ENCODE results near the gene TLX1.

The TLX1 gene

GRCh38 chr10:101112799-101113594, 18.1 kb upstream of the TLX1 start:
- DNase-seq: no peak

GRCh38 chr10:101113890-101114403, 17.2 kb upstream of the TLX1 start:
- no peak for DNase-seq

GRCh38 chr10:101114646-101115045, 16.5 kb upstream of the TLX1 start:
- no peak for DNase-seq

GRCh38 chr10:101116754-101117153, 14.3 kb upstream of the TLX1 start:
- no peak for DNase-seq

GRCh38 chr10:101118031-101118430, 13.1 kb upstream of the TLX1 start:
- DNase-seq: no peak

GRCh38 chr10:101120520-101120883, 10.6 kb upstream of the TLX1 start:
- DNase-seq: no peak

- DNase-seq: no peak
These were observed 10.0 kb upstream of the TLX1 start for GRCh38 chr10:101120884-101121653.

DNA sequence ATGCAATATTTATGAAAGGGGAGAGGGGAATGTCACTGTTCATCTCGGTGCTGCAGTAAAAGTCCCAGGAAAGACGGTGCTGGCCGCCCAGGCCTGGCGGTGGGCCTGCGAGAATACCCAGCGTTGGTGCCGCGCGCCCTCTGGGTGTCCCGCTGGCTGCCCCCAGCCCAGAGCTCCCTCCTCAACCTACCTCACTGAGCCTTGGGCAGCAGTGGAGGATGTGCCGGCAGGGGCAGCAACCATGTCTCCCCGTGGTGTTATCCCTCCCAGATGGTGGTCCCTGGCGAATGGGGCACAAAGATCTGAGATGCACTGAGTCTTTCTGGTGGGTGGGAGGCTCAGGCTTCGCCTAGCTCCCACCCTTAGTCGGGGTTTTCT, 9.5 kb upstream of the TLX1 start:
- DNase-seq: no peak

DNA sequence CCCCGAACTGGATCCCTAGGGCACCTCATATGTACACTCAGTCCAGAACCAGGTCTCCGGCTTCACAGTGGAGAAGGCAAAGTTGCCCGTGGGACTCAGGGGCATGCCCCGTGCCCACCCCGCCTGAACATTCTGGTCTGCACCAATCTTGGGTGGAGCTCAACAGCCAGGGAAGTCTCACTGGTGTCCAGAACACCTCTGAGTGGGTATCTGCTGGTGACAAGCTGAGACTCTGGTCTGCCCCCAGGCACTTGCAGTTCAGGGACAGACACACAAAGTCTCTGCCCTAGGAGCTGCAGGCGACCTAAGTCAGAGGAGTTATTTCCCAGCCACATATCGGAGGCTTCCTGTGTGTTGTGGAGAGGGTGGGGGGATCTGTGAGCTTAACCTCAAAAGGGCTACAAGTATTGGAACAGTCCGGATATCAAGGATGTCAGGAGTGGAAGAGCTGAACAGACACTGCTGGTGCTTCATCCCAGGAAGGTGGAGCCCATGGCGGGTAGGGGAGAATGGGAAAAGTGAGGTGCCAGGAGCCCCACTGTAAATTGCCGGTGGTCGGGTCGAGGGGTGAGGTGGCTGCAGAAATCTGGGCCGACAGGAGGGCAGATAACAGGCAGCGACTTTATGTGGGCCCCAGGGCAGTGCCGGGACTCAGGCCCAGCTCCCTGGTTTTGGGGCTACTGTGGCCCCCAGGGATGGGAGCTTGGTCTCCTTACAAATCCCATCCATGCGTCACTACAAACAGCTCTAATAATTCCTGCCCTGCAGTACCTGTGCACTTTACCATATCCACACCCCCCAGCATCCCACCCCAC, 8.6 kb upstream of the TLX1 start:
- DNase-seq: no peak

- no peak for DNase-seq
These were observed 7.8 kb upstream of the TLX1 start for GRCh38 chr10:101123085-101123814.

DNA sequence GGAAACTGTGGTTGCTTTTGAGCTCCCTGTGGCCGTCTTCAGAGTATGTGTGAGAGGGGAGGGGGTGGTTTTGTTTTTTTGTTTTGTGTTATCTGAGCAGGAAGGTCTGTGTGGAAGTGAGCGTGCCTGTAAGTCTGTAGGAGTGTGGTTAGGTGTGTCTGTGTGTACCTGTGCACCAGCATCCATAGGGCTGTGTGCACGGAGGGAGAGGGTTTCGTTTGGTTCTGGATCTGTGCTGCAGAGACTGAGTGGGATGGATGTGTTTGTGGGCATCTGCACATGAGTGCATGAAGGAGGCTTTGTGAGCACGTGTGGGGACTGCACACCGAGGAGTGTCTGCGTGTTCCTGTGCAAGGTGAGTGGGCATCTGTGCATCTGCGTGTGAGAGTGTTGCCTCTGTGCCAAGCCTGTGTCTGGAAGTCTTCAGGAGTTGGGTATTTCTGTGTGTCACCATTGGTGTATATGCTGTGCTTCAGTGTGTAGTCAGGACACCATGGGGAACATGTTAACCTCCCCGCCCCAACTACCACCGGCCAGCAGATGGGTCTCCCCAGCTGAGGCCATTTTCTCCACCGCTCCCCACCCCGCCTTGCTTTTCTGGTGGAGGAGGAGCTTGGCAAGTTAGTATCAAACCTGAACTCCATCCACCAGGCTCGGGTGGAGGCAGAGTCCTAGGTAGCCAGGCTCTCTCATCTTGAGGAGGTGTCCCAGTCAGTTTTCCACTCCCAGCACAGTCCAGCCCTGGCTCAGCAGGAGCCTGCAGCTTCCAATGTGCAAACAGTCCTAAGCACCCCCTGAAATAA, 7.1 kb upstream of the TLX1 start:
- DNase-seq: no peak

DNA sequence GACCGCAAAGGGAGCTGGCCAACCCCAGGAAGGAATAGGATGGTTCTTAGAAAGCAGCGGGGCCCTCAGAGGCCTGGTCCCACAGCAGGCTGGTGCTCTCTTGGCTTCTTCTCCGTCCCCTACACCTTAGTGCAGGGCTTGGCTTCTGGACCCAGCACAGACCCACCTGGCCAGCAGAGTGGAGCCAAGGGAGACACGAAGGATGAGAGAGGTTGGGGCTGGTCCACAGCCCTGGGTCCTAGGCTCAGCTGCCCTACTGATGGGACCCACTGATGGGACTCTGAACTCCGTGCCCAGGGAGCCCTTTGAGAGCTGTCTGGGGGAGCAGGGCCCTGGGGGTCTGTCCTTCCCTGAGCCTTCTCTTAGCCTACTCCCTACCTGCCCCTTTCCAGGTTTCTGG, 6.2 kb upstream of the TLX1 start:
- no peak for DNase-seq

GRCh38 chr10:101126684-101127628, 4.1 kb upstream of the TLX1 start:
- no peak for DNase-seq

GRCh38 chr10:101130141-101130540, 959 bp upstream of the TLX1 start:
- DNase-seq: no peak

DNA sequence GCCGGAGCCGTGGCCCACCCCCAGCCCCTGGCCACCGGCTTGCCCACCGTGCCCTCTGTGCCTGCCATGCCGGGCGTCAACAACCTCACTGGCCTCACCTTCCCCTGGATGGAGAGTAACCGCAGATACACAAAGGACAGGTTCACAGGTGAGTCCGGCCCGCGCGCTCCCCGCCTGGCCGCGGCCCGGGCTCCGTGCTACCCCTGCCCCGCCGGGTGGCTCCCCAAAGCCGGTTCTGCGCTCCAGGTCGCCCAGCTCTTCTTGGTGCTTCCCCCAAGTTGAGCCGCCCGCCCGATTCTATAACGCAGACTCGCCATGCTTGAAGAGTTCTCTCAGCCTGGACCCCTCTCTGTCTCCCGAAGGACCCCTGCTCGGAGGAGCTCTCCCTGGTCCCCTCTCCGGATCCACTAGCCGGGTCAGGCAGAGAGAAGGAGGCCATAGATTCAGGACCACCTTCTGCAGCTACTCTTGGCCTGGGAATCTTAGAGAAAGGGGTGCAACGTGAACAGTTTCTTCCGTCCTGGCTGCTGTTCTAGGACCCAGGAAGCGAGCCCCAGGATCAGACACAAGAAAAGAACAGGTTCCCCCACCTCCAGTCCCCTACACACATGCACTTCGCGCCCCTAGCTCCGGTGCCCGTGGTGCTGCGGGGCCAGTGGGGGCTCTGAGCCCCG, 999 bp downstream of the TLX1 start:
- DNase-seq: no peak

GRCh38 chr10:101132636-101133473, 1.8 kb downstream of the TLX1 start:
- DNase-seq: no peak

- no peak for DNase-seq
These were observed 2.6 kb downstream of the TLX1 start for GRCh38 chr10:101133489-101134298.

All from NCI-H187 treated with DMSO at 0.1 percent for 48 hours (cell line).